ENCODE measurements around the gene ANKFN1.
"Not testable (repeated sequence)": the region's sequence is repeated elsewhere in the genome, so short reads cannot be mapped to it uniquely, and the experiment has no call there.

Gene ANKFN1

DNA sequence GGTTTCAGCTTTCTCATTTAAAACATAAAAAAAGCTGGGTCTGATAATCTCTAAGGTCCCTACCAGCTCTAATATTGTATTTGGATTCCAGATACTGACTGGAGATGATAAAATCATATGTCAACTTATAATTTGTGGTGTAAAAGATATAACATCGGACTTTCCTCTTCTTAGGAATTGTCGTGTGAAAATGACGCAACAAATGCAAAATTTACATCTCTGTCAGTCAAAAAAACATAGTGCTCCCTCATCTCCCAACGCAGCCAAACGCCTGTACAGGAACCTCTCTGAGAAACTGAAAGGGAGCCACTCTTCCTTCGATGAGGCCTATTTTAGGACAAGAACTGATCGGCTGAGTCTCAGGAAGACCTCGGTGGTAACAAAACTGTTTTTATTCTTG, 197.3 kb downstream of the ANKFN1 start:
- DNase-seq, result no peak

- DNase-seq, result no peak
These were observed 198.4 kb downstream of the ANKFN1 start for GRCh38 chr17:56351675-56352074.

DNA sequence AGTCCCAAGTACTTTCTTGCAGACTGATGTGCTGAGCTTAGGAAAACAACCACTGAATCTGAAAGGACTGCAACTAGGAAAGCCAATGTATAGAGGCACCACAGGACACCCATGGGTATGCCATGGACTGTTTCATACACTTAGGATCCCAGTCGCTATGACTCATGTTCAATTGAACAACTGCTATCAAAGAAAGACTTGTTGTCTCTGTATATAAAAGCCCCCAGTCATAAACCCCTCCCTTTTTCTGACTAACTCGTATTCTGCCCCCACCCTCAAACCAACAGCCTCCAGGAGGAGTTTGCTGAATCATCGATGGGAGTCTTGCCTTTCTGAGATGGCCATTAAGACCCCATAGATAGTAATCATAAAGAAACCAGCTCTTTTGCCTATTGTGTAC, 205.4 kb downstream of the ANKFN1 start:
- no peak for DNase-seq

DNA sequence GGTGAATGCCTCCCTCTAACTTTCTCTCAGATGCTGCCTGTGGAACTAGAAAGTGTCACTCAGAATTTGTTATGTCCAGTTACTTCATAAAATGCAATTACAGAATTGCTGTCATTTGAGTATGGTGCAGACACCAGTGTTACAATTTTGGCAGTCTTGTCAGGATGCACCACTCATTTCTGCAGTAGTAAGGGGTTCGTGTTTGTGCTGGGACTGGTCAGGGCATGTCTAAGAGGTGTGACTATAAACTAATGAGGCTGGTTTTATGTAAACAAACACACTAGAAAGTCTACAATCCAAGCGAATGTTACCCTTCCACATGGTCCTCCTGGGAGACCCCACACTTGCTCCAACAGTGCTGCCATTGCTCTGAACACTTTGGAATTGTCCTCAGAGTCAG, 206.2 kb downstream of the ANKFN1 start:
- DNase-seq, result no peak

GRCh38 chr17:56367366-56367765, 214.1 kb downstream of the ANKFN1 start:
- DNase-seq, result no peak

GRCh38 chr17:56373981-56374833, 220.9 kb downstream of the ANKFN1 start:
- DNase-seq, result no peak

DNA sequence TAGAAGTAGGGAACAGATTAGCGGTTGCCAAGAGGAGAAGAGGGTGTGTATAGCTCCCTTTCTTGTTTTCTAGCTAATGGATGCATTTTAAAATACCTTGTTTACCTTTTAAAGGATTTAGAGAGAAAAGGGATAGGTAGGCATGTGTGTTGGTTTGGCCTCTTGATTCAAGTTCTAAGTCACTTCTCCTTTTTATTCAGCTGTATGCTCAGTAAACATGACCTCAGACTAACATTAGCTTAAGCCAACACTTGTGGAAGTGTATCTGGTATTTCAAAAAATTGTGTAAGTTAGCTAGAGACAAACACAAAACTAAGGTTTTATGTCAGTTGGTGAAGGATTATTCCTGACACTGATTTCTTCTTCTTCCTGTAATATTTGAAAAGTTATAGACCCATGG, 236.1 kb downstream of the ANKFN1 start:
- no peak for DNase-seq

DNA sequence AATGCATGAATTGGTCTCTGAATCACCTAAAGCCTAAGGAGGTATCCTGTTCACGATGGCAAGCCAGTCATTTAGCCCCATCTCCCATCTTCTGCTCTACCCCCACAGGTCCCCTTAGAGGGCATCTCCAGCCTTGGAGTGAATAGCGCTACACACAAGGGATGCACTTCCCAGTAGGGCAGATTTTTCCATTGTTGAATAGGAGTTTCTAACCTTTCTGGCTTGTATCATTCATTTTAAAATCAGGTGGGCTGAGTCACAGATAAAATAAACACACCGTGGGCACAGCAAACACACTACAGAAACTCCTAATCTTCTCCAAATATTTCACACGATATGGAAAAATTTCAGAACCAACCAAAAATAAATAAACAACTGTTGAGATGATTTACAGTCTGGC, 239.0 kb downstream of the ANKFN1 start:
- DNase-seq, result no peak

DNA sequence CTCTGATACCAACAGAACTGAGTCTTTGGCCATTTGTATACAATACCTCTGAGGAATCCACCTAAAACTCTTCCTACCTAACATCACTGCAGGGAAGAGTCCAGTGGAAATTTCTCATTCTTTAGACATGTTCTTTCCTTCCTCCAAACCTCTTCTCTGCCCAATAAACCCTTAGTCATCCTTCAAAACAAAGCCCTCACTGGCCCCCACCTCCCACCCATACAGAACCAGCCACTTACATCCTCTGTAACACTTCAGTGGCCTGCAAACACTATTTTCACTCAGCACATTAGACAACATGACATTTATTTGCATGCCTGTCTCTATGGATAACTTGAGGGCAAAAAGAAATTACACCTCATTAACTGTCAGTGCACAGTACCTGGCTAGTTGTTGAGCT, 239.9 kb downstream of the ANKFN1 start:
- DNase-seq, result no peak

DNA sequence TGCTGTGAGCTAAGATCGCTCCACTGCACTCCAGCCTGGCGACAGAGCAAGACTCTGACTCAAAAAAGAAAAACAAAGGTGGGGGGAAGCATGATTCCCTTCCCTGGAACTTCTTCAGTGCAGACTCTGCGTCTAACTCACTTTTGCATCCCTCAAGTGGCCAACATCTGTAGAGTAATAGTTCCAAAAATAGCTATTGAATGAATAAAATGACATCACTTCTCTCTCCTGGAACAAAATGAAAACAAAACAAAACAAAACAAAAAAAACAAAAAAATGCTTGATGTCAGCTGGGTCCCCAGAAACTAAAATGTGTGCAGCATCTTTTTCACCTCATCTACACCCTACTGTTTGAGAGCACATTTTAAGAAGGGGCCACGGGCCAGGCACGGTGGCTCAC, 242.5 kb downstream of the ANKFN1 start:
- no peak for DNase-seq

GRCh38 chr17:56407086-56407485, 253.8 kb downstream of the ANKFN1 start:
- no peak for DNase-seq

- not testable (repeated sequence) for DNase-seq
These were observed 259.1 kb downstream of the ANKFN1 start for GRCh38 chr17:56412356-56412755.

GRCh38 chr17:56416682-56417351, 263.5 kb downstream of the ANKFN1 start:
- DNase-seq, result no peak

DNA sequence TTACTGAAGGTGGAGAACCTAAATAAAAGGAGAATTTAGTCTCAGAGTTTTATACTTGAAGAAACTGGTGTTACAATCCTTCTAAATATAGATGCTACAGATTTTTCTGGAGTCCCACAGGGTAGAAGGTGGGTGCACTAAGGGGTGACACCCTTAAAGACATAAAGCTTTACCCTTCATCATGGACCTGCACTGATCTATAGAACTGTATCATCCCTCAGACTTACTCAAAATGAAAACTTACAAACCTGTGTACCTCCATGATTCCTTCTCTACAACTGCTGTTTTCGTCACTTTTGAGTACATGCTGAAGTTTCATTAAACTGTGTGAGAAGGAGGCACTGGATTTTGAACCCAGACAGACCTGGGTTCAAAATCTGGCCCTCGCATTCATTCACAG, 270.7 kb downstream of the ANKFN1 start:
- DNase-seq, result no peak

DNA sequence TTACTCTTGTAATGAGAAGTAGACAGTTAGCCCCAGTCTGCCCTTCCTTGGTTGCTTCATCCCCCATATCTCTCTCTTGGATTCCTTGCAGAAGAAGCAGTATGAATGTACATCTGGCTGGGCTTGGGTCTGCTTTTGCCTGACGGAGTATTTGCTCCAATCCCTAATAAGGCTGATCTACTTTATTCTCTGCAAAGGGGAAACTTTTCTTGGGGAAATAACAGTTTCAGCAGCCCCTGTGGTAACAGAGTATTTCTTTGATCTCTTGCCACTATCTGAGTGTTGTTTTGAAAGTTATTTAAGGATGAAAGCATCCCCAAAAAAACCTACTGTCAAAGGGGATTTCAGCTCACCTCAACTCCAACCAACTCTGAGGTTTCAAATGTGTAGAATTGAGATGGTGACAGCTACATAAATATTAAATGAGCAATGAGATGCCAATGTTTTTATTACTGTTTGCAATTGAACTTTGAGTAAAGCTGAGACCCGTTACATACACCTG, 271.3 kb downstream of the ANKFN1 start:
- no peak for DNase-seq

DNA sequence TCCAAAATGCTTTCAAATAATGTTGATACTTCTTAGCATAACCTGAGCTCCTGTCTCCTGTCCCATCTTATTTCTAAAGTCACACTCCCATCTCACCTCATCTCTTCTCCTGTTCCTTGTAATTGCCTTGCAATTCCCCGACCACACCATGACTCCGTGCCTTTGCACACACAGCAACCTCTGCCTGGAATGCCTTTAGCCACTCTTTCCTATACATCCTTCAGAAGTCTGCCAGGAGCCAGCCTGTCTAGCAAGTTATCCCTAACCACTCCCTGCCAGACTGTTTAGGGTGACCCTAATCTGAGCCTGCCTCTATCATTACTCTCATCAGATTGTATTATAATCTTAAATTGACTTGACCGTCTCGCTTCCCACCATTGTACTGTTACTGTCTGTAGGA, 272.2 kb downstream of the ANKFN1 start:
- DNase-seq, result no peak

DNA sequence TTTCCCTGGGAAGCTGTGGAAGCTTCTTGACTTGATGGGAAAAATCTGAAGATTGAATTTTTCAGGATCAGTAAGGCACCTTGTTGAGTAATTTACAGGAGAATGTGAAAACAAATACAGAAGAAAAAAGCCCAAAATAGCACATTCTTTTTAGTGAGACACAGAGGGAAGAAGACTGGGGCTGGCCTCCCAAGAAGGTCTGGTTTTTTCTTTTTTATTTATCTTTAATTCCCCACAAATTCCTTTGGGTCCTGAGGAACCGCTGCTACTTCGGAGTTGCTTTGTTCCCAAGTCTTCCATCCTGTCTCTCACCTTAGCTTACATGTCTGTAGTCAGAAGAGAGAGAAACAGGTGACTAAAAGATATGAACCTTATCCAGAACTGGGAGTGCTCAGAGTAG, 273.6 kb downstream of the ANKFN1 start:
- DNase-seq, result no peak

GRCh38 chr17:56431736-56432135, 278.5 kb downstream of the ANKFN1 start:
- no peak for DNase-seq

DNA sequence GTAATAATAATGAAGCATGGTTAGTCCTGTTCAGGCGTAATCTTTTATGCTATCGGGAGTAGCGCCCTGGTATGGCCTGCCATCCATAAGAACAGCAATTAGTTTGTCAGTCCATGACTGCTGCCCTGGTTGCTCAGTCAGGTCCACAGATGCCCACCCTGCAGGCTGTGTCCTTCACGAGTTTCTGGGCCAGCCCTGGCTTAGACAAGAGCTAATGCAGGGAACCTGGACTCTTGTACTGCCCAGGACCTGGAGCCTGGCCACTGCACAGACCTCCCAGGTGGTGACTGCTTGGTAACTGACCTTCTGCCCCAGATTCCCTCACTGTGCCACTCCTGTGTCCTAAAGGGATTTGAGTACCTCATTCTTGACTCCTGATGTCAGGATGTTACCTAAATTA, 279.2 kb downstream of the ANKFN1 start:
- DNase-seq, result no peak

GRCh38 chr17:56434610-56435009, 281.3 kb downstream of the ANKFN1 start:
- no peak for DNase-seq

GRCh38 chr17:56436142-56436541, 282.9 kb downstream of the ANKFN1 start:
- DNase-seq, result no peak

DNA sequence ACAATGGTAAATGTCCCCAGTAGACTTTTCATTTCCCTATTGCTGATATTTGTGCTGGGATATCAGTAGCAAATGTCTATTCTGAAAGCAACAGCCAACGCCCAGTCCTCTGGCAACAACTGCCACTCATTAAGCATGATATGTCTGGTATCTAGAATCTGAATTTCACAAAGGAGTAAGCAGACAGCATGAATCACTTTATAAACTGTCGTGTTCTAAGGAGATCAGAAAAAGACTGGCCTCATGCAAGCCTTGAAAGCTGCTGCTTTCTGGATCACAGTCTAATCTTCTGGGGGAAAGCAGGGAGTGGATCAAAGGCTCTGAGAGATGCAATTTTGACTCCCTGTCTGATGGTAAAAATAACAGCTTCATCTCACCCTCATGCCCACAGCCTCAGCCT, 287.1 kb downstream of the ANKFN1 start:
- DNase-seq, result no peak

GRCh38 chr17:56441308-56441707, 288.0 kb downstream of the ANKFN1 start:
- no peak for DNase-seq

GRCh38 chr17:56445692-56446411, 292.6 kb downstream of the ANKFN1 start:
- no peak for DNase-seq
